Measurements from ENCODE around the gene UBE3C. TPM values are rescaled to one million over a fixed set of nuclear protein-coding genes. Genes with fewer than 3 reads are reported as not detected.

Gene UBE3C
- total RNA-seq, 4 donors from 2014 or later, result 66.1 to 93.3 (median 85.5) TPM

GRCh38 chr7:157177333-157177982 lies 38.7 kb downstream of the UBE3C start:
- Histone ChIP-seq H3K4me3 (no peak overlapping the region), H3K4me1 (no peaks in the 10 kb centered on the region), H3K9me3 (no peaks in the 10 kb centered on the region), H3K27me3 (no peaks in the 10 kb centered on the region), H3K27ac (replicated peaks in 1 of 4) (no peak overlapping the region), H3K36me3 (peaks cover 58 to 96% (median 79%) of the 10 kb centered on the region in 4 donors)
- no peak for DNase-seq (ENCODE audit: extremely low spot score)
- intact Hi-C loops (cut with DNase I), result no loop called here
- 86% methylated on average over 18 of the region's 18 CpGs for WGBS
- TF ChIP-seq POLR2A (IDR thresholded peaks at IDR 0.05; ENCODE audit: low read depth) (no peak), POLR2AphosphoS5 (IDR thresholded peaks at IDR 0.05) (no peak), CTCF (IDR thresholded peaks at IDR 0.05) (no peak), EP300 (IDR thresholded peaks at IDR 0.05) (no peak)

GRCh38 chr7:157177983-157178381 lies 39.3 kb downstream of the UBE3C start:
- Histone ChIP-seq H3K36me3 (peaks cover 62 to 96% (median 79%) of the 10 kb centered on the region in 4 donors), H3K4me3 (no peak overlapping the region), H3K27ac (replicated peaks in 1 of 4) (no peak overlapping the region), H3K4me1 (no peaks in the 10 kb centered on the region), H3K9me3 (no peaks in the 10 kb centered on the region), H3K27me3 (no peaks in the 10 kb centered on the region)
- intact Hi-C loops (cut with DNase I), result no loop called here
- 82% methylated on average over 7 of the region's 7 CpGs for WGBS
- no peak for DNase-seq (ENCODE audit: extremely low spot score)
- TF ChIP-seq POLR2A (IDR thresholded peaks at IDR 0.05; ENCODE audit: low read depth) (no peak), CTCF (IDR thresholded peaks at IDR 0.05) (no peak), POLR2AphosphoS5 (IDR thresholded peaks at IDR 0.05) (no peak), EP300 (IDR thresholded peaks at IDR 0.05) (no peak)

- Histone ChIP-seq H3K27ac (replicated peaks in 1 of 4) (no peak overlapping the region), H3K9me3 (no peaks in the 10 kb centered on the region), H3K4me3 (no peak overlapping the region), H3K27me3 (no peaks in the 10 kb centered on the region), H3K36me3 (peaks cover 65 to 98% (median 84%) of the 10 kb centered on the region in 4 donors), H3K4me1 (no peaks in the 10 kb centered on the region)
- intact Hi-C loops (cut with DNase I), result no loop called here
- 97% methylated on average over 15 of the region's 15 CpGs for WGBS
- TF ChIP-seq CTCF (IDR thresholded peaks at IDR 0.05) (no peak), POLR2A (IDR thresholded peaks at IDR 0.05; ENCODE audit: low read depth) (no peak), EP300 (IDR thresholded peaks at IDR 0.05) (no peak), POLR2AphosphoS5 (IDR thresholded peaks at IDR 0.05) (no peak)
- no peak for DNase-seq (ENCODE audit: extremely low spot score)
Measured at GRCh38 chr7:157183832-157184231, 45.1 kb downstream of the UBE3C start.

- DNase-seq (ENCODE audit: extremely low spot score), result peak; percentile 29
- WGBS, result 90% methylated on average over 8 of the region's 8 CpGs
- no peaks in the 10 kb centered on the region for H3K9me3 ChIP-seq
- peaks cover 67 to 98% (median 81%) of the 10 kb centered on the region in 4 donors for H3K36me3 ChIP-seq
- TF ChIP-seq EP300 (IDR thresholded peaks at IDR 0.05), result no peak
- TF ChIP-seq POLR2A (IDR thresholded peaks at IDR 0.05; ENCODE audit: low read depth), result no peak
- no peak for TF ChIP-seq POLR2AphosphoS5 (IDR thresholded peaks at IDR 0.05)
- TF ChIP-seq CTCF (IDR thresholded peaks at IDR 0.05), result no peak
- H3K4me1 ChIP-seq, result no peaks in the 10 kb centered on the region
- no peaks in the 10 kb centered on the region for H3K27me3 ChIP-seq
- intact Hi-C loops (cut with DNase I), result no loop called here
- no peak overlapping the region for H3K4me3 ChIP-seq
- no peak overlapping the region for H3K27ac ChIP-seq (replicated peaks in 1 of 4)
Measured at GRCh38 chr7:157188091-157188665, 49.5 kb downstream of the UBE3C start.

Data from esophagus muscularis mucosa (tissue), 4 donors.